ENCODE measurements around the gene SPOCK1.

DNA sequence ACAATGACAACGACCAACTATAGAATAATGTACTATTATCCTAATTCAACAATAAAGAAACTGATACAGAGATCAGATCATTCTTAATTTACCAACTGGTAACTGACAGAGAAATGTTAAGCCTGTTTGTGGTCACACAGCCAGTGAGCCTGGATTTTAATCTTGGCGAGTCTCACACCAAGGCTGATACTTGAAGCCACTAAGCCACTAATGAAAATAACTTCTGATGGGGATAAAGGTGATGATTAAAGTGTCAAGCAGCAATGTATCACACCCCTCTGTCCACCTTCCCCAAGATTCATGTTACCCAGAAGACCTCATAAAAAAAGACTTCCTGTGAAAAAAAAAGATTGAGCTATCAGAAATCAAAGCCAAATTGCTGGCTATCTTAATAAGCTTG is 350.5 kb downstream of the SPOCK1 start:
- no peak for TF ChIP-seq ZC3H4 (CRISPR knock-in tag; IDR thresholded peaks at IDR 0.05; ENCODE audit: borderline replicate concordance)
- no peak for TF ChIP-seq POLR2A (conservative IDR thresholded peaks at IDR 0.05)
- no peak for TF ChIP-seq CTCF (IDR thresholded peaks at IDR 0.05 in 2 of 3, conservative IDR thresholded peaks at IDR 0.05 in 1 of 3; ENCODE audit: insufficient read depth in 2 of 3, low read depth in 1 of 3, low read length in 3 of 3)
- TF ChIP-seq NFIC (IDR thresholded peaks at IDR 0.05) = no peak
- no peak for TF ChIP-seq GATA2 (CRISPR knock-in tag; IDR thresholded peaks at IDR 0.05)
- no peak for TF ChIP-seq MYC (IDR thresholded peaks at IDR 0.05; ENCODE audit: low read depth, low read length)
- no peak for TF ChIP-seq MYC (CRISPR knock-in tag; IDR thresholded peaks at IDR 0.05; ENCODE audit: borderline replicate concordance, low read depth)
- no peak for TF ChIP-seq ZNF655 (CRISPR knock-in tag; IDR thresholded peaks at IDR 0.05)
- TF ChIP-seq KLF13 (tag; IDR thresholded peaks at IDR 0.05; ENCODE audit: borderline replicate concordance, low read depth) = no peak
- no peak for TF ChIP-seq ATF3 (IDR thresholded peaks at IDR 0.05)
- TF ChIP-seq ATF3 (CRISPR knock-in tag; conservative IDR thresholded peaks at IDR 0.05) = no peak
- TF ChIP-seq ZNF609 (CRISPR knock-in tag; IDR thresholded peaks at IDR 0.05; ENCODE audit: borderline replicate concordance) = no peak
- TF ChIP-seq ZNF436 (CRISPR knock-in tag; IDR thresholded peaks at IDR 0.05) = no peak
- TF ChIP-seq, protein P1, sequence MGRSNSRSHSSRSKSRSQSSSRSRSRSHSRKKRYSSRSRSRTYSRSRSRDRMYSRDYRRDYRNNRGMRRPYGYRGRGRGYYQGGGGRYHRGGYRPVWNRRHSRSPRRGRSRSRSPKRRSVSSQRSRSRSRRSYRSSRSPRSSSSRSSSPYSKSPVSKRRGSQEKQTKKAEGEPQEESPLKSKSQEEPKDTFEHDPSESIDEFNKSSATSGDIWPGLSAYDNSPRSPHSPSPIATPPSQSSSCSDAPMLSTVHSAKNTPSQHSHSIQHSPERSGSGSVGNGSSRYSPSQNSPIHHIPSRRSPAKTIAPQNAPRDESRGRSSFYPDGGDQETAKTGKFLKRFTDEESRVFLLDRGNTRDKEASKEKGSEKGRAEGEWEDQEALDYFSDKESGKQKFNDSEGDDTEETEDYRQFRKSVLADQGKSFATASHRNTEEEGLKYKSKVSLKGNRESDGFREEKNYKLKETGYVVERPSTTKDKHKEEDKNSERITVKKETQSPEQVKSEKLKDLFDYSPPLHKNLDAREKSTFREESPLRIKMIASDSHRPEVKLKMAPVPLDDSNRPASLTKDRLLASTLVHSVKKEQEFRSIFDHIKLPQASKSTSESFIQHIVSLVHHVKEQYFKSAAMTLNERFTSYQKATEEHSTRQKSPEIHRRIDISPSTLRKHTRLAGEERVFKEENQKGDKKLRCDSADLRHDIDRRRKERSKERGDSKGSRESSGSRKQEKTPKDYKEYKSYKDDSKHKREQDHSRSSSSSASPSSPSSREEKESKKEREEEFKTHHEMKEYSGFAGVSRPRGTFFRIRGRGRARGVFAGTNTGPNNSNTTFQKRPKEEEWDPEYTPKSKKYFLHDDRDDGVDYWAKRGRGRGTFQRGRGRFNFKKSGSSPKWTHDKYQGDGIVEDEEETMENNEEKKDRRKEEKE (IDR thresholded peaks at IDR 0.05; ENCODE audit: borderline replicate concordance in 1 of 2, control insufficient read depth in 1 of 2, low read depth in 2 of 2, low read length in 1 of 2) = no peak
- TF ChIP-seq, protein P2, sequence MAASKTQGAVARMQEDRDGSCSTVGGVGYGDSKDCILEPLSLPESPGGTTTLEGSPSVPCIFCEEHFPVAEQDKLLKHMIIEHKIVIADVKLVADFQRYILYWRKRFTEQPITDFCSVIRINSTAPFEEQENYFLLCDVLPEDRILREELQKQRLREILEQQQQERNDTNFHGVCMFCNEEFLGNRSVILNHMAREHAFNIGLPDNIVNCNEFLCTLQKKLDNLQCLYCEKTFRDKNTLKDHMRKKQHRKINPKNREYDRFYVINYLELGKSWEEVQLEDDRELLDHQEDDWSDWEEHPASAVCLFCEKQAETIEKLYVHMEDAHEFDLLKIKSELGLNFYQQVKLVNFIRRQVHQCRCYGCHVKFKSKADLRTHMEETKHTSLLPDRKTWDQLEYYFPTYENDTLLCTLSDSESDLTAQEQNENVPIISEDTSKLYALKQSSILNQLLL (CRISPR knock-in tag; IDR thresholded peaks at IDR 0.05; ENCODE audit: borderline replicate concordance) = no peak
- no peak for TF ChIP-seq U2AF1 (optimal IDR thresholded peaks at IDR 0.05; ENCODE audit: low read depth, low read length)
